SU-DHL-6 (cell line): ENCODE results near the gene INPP5B.

ENCODE experiments used
- EZH2phosphoT487 ChIP-seq: fragments of 200-600 bp; sonication (generic), shearing (Covaris generic); conservative IDR thresholded peaks from 2 replicates; pipeline ENCODE4 v1.6.1; 2018; ENCODE audit warnings: mild to moderate bottlenecking, antibody characterized with exemption, low read length, moderate library complexity, mixed read lengths
- TF ChIP-seq, protein P1 (sequence below): fragments of 200-600 bp; sonication (generic); IDR thresholded peaks from one replicate; pipeline ENCODE4 v1.5.1; 2017; ENCODE audit warnings: antibody characterized with exemption, mild to moderate bottlenecking, low read length, moderate library complexity; ENCODE audit not compliant: insufficient read depth, poor library complexity, severe bottlenecking

DNA sequence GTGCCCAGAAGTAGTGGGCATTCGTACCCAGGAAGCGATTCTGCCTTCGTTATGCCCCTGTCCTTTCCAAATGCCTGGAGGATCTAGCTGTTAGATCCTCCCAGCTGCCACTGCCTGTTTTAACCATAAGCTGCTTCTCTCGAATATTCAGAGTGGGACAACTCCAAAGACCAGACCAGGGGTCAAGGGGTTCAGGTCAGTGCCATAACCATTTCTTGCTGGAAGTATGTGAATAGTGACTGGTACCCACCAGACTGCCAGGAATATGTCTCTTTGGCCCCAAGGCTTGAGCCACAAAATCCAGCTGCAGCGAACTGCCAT is 86.5 kb downstream of the INPP5B start:
- TF ChIP-seq, protein P1, sequence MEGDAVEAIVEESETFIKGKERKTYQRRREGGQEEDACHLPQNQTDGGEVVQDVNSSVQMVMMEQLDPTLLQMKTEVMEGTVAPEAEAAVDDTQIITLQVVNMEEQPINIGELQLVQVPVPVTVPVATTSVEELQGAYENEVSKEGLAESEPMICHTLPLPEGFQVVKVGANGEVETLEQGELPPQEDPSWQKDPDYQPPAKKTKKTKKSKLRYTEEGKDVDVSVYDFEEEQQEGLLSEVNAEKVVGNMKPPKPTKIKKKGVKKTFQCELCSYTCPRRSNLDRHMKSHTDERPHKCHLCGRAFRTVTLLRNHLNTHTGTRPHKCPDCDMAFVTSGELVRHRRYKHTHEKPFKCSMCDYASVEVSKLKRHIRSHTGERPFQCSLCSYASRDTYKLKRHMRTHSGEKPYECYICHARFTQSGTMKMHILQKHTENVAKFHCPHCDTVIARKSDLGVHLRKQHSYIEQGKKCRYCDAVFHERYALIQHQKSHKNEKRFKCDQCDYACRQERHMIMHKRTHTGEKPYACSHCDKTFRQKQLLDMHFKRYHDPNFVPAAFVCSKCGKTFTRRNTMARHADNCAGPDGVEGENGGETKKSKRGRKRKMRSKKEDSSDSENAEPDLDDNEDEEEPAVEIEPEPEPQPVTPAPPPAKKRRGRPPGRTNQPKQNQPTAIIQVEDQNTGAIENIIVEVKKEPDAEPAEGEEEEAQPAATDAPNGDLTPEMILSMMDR, result no peak
- no peak for TF ChIP-seq EZH2phosphoT487
